Epithelial cell of proximal tubule (primary cell): Measurements from ENCODE around the gene KRT79. TPM values are rescaled to one million over a fixed set of nuclear protein-coding genes. Genes with fewer than 3 reads are reported as not detected.

ENCODE experiments used
- DNase-seq: peaks from one replicate; pipeline ENCODE4 v3.0.0-alpha.2; 2011; ENCODE audit warnings: low read depth
- H3K4me3 ChIP-seq: 2 replicates; pipeline ENCODE4 v1.5.1; 2011; ENCODE audit warnings: low read depth, mild to moderate bottlenecking, low read length
- total RNA-seq: library from RNA; depleted of rRNA; stranded (reverse); fragments of >200 nt; gene quantifications from 2 replicates; pipeline ENCODE4 v1.2.3, GENCODE V29; 2015
- TF ChIP-seq, protein P1 (sequence below): conservative IDR thresholded peaks from 2 replicates; pipeline ENCODE4 v1.5.1; 2012; ENCODE audit warnings: low read depth, mild to moderate bottlenecking, low read length

Gene KRT79
- total RNA-seq, 1 donor from 2014 or later, result not detected

- no peak overlapping the region for H3K4me3 ChIP-seq
- DNase-seq, result no peak
- TF ChIP-seq, protein P1, sequence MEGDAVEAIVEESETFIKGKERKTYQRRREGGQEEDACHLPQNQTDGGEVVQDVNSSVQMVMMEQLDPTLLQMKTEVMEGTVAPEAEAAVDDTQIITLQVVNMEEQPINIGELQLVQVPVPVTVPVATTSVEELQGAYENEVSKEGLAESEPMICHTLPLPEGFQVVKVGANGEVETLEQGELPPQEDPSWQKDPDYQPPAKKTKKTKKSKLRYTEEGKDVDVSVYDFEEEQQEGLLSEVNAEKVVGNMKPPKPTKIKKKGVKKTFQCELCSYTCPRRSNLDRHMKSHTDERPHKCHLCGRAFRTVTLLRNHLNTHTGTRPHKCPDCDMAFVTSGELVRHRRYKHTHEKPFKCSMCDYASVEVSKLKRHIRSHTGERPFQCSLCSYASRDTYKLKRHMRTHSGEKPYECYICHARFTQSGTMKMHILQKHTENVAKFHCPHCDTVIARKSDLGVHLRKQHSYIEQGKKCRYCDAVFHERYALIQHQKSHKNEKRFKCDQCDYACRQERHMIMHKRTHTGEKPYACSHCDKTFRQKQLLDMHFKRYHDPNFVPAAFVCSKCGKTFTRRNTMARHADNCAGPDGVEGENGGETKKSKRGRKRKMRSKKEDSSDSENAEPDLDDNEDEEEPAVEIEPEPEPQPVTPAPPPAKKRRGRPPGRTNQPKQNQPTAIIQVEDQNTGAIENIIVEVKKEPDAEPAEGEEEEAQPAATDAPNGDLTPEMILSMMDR, result no peak
Observed at GRCh38 chr12:52779914-52780313, 54.2 kb downstream of the KRT79 start.

DNA sequence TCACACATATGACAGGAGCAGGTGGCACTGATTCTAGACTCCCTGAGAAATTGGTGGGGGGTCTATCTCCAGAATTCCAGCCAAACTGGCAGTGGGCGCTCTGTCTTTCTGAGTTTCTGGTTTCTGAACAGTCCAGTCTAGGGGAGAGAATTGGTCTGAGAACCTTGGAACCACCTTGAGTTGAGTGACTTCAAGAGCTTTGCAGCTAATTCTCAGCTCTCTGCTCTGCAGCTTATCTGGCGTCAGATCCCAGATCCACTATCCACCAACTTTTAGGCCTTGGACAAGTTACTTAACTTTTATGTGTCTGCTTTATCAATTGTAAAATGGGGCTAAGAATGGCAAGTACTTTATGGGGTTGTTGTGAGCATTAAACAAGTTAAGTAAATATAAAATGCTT lies 55.3 kb downstream of the KRT79 start:
- DNase-seq, result no peak
- TF ChIP-seq, protein P1, result no peak
- H3K4me3 ChIP-seq, result no peak overlapping the region

- TF ChIP-seq, protein P1, result no peak
- DNase-seq, result no peak
- no peak overlapping the region for H3K4me3 ChIP-seq
Observed at GRCh38 chr12:52777566-52777965, 56.5 kb downstream of the KRT79 start.

GRCh38 chr12:52776913-52777395 lies 57.2 kb downstream of the KRT79 start, which contains the start of gene KRT76:
KRT76 (minus strand) TSS chr12:52777345; CDS start chr12:52777291, 54 bp downstream.
- TF ChIP-seq, protein P1, result no peak

GRCh38 chr12:52776435-52776834 lies 57.7 kb downstream of the KRT79 start:
- DNase-seq, result no peak
- H3K4me3 ChIP-seq, result no peak overlapping the region
- TF ChIP-seq, protein P1, result no peak

More at GRCh38 chr12:52776913-52777395, 57.2 kb downstream of the KRT79 start, which contains the start of gene KRT76:
- DNase-seq, result no peak
- H3K4me3 ChIP-seq, result no peak within 1 kb of the TSS

DNA sequence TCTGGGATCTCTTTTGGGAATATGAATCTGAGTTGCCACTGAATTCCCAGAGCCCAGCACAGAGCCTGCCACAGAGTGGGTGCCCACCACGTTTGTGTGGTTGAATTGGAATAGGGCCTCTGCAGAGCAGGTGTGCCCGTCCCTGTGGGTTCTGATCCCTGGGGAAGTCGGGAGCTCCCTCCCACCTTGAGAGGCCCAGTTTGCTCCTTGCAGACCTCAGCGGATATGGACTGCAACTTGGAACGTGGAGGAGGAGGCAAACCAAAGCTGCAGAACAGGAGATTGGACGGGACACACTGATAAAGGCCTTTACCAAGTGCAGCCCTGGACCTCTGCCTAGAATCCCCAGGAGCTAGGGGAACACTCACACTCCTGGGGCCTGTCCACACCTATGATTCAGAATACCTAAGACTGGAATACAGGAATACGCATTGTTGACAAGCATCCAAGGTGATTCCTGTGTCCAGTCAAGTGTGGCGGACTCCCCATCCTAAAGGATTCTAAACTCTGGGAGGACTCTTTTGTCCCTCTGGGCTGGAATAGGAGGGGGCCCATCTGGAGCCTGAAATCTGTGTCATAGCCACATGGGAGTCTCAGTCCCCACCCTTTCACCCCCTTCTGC lies 59.4 kb downstream of the KRT79 start:
- no peak overlapping the region for H3K4me3 ChIP-seq
- TF ChIP-seq, protein P1, result no peak
- DNase-seq, result no peak

DNA sequence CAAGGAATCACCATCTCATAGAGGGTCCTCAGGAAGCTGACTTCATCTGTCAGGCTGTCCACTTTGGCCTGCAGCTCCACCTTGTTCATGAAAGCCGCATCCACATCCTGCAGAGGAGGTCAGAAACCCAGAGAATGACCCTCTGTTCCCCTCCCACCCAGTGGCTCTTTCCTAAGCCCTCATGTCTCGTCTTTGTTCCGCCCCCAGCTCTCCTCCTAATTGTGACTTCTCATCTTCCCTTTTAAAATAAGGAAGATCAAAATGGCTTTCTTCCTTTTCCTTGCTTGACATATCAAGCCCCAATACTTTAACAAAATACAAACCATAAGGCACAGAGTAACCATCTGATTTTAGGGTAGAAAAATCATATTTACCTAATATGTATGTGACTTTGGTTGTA lies 61.3 kb downstream of the KRT79 start:
- no peak for DNase-seq
- H3K4me3 ChIP-seq, result no peak overlapping the region
- TF ChIP-seq, protein P1, result no peak
